H9 (cell line): Measurements from ENCODE around the gene ARMC9. TPM values are rescaled to one million over a fixed set of nuclear protein-coding genes. Genes with fewer than 3 reads are reported as not detected.

Experiments
- DNase-seq: peaks from one replicate; pipeline ENCODE4 v3.0.0-alpha.2; 2017
- H2AFZ ChIP-seq: one replicate; pipeline ENCODE4 v1.6.1; 2013; ENCODE audit warnings: mild to moderate bottlenecking, low read length, control low read depth, moderate library complexity
- H2AK5ac ChIP-seq: 2 replicates; pipeline ENCODE4 v1.6.1; 2013; ENCODE audit warnings: low read length, control low read depth, mixed read lengths; ENCODE audit not compliant: insufficient read length
- H2BK120ac ChIP-seq: one replicate; pipeline ENCODE4 v1.6.1; 2013; ENCODE audit warnings: low read depth, mild to moderate bottlenecking, low read length, control low read depth, inconsistent platforms; ENCODE audit not compliant: poor library complexity, severe bottlenecking
- H2BK12ac ChIP-seq: 2 replicates; pipeline ENCODE4 v1.6.1; 2013; ENCODE audit warnings: low read length, control low read depth, mixed read lengths, low read depth; ENCODE audit not compliant: insufficient read length
- H2BK15ac ChIP-seq: 2 replicates; pipeline ENCODE4 v1.6.1; 2013; ENCODE audit warnings: low read depth, low read length, control low read depth
- H2BK20ac ChIP-seq: one replicate; pipeline ENCODE4 v1.6.1; 2013; ENCODE audit warnings: low read depth, mild to moderate bottlenecking, low read length, control low read depth, inconsistent platforms; ENCODE audit not compliant: poor library complexity, severe bottlenecking
- H2BK5ac ChIP-seq: 2 replicates; pipeline ENCODE4 v1.6.1; 2013; ENCODE audit warnings: low read length, control low read depth, mixed read lengths; ENCODE audit not compliant: insufficient read length
- H3K14ac ChIP-seq: 2 replicates; pipeline ENCODE4 v1.6.1; 2013; ENCODE audit warnings: low read length, control low read depth; ENCODE audit not compliant: insufficient read depth
- H3K18ac ChIP-seq: 2 replicates; pipeline ENCODE4 v1.6.1; 2013; ENCODE audit warnings: low read depth, mild to moderate bottlenecking, mixed read lengths, low read length, control low read depth; ENCODE audit not compliant: insufficient read length
- H3K23ac ChIP-seq: 2 replicates; pipeline ENCODE4 v1.6.1; 2013; ENCODE audit warnings: low read length, control low read depth, mixed read lengths, low read depth; ENCODE audit not compliant: insufficient read length
- H3K23me2 ChIP-seq: 2 replicates; pipeline ENCODE4 v1.6.1; 2013; ENCODE audit warnings: low read depth, mild to moderate bottlenecking, mixed read lengths, low read length, control low read depth; ENCODE audit not compliant: insufficient read length, poor library complexity, severe bottlenecking
- H3K27ac ChIP-seq: 2 replicates; pipeline ENCODE4 v1.5.1; 2013; ENCODE audit warnings: low read length, control low read depth, mixed read lengths, low read depth; ENCODE audit not compliant: insufficient read length
- H3K27me3 ChIP-seq: 2 replicates; pipeline ENCODE4 v1.6.1; 2013; ENCODE audit warnings: low read length, control low read depth, inconsistent platforms; ENCODE audit not compliant: insufficient read depth
- H3K4ac ChIP-seq: 2 replicates; pipeline ENCODE4 v1.6.1; 2013; ENCODE audit warnings: low read depth, mild to moderate bottlenecking, control low read depth, inconsistent platforms, low read length, moderate library complexity
- H3K4me1 ChIP-seq: 2 replicates; pipeline ENCODE4 v1.6.1; 2013; ENCODE audit warnings: low read length, control low read depth, inconsistent platforms; ENCODE audit not compliant: insufficient read depth
- H3K4me2 ChIP-seq: 2 replicates; pipeline ENCODE4 v1.6.1; 2013; ENCODE audit warnings: low read length, control low read depth, mixed read lengths; ENCODE audit not compliant: insufficient read length, insufficient read depth
- H3K56ac ChIP-seq: 2 replicates; pipeline ENCODE4 v1.6.1; 2013; ENCODE audit warnings: low read depth, mild to moderate bottlenecking, mixed read lengths, low read length, control low read depth; ENCODE audit not compliant: insufficient read length
- H3K79me1 ChIP-seq: 2 replicates; pipeline ENCODE4 v1.6.1; 2013; ENCODE audit warnings: low read depth, mild to moderate bottlenecking, moderate library complexity, low read length, control low read depth, inconsistent platforms; ENCODE audit not compliant: insufficient read depth, poor library complexity, severe bottlenecking
- H3K79me2 ChIP-seq: 2 replicates; pipeline ENCODE4 v1.6.1; 2013; ENCODE audit warnings: low read length, control low read depth, inconsistent platforms; ENCODE audit not compliant: insufficient read depth
- H3K9ac ChIP-seq: 2 replicates; pipeline ENCODE4 v1.6.1; 2013; ENCODE audit warnings: low read length, control low read depth, mixed read lengths; ENCODE audit not compliant: insufficient read length; ENCODE audit errors: extremely low read depth
- H3K9me3 ChIP-seq: one replicate; pipeline ENCODE4 v1.6.1; 2013; ENCODE audit warnings: low read depth, low read length, inconsistent platforms; ENCODE audit not compliant: control insufficient read depth
- H3T11ph ChIP-seq: one replicate; pipeline ENCODE4 v1.6.1; 2013; ENCODE audit warnings: mild to moderate bottlenecking, low read length, control low read depth, inconsistent platforms
- H4K20me1 ChIP-seq: one replicate; pipeline ENCODE4 v1.6.1; 2013; ENCODE audit not compliant: control insufficient read depth, insufficient read length, insufficient read depth
- H4K5ac ChIP-seq: 2 replicates; pipeline ENCODE4 v1.6.1; 2013; ENCODE audit warnings: low read depth, mild to moderate bottlenecking, mixed read lengths, low read length, control low read depth; ENCODE audit not compliant: insufficient read length
- H4K8ac ChIP-seq: replicated peaks from 2 replicates; pipeline ENCODE4 v1.6.1; 2013; ENCODE audit warnings: low read length, control low read depth, mixed read lengths, low read depth; ENCODE audit not compliant: insufficient read length
- H4K91ac ChIP-seq: 2 replicates; pipeline ENCODE4 v1.6.1; 2013; ENCODE audit warnings: low read depth, mild to moderate bottlenecking, moderate library complexity, mixed read lengths, low read length, control low read depth; ENCODE audit not compliant: insufficient read length
- H3K27ac Mint-ChIP-seq, 3 experiments: 2 replicates in 2 of 3; 3 replicates in 1 of 3; pipeline ENCODE4 v1.8.0; 2020 to 2021; ENCODE audit warnings: mixed read lengths in 3 of 3, mild to moderate bottlenecking in 1 of 3, moderate library complexity in 1 of 3
- H3K27me3 Mint-ChIP-seq: 2 replicates; pipeline ENCODE4 v1.8.0; 2021; ENCODE audit warnings: low read depth, mild to moderate bottlenecking, moderate library complexity, mixed read lengths
- H3K36me3 Mint-ChIP-seq, 3 experiments: 2 replicates in 2 of 3; 3 replicates in 1 of 3; pipeline ENCODE4 v1.8.0; 2020 to 2021; ENCODE audit warnings: low read depth in 3 of 3, mixed read lengths in 3 of 3; ENCODE audit not compliant: insufficient read depth in 1 of 3
- H3K4me1 Mint-ChIP-seq, 2 experiments: 2 replicates each; pipeline ENCODE4 v1.8.0; 2020; ENCODE audit warnings: mixed read lengths in 2 of 2
- H3K4me3 Mint-ChIP-seq, 2 experiments: 2 replicates in 1 of 2; 3 replicates in 1 of 2; pipeline ENCODE4 v1.8.0; 2020 to 2021; ENCODE audit warnings: mild to moderate bottlenecking in 2 of 2, mixed read lengths in 2 of 2, moderate library complexity in 1 of 2
- H3K9me3 Mint-ChIP-seq, 2 experiments: 2 replicates in 1 of 2; 3 replicates in 1 of 2; pipeline ENCODE4 v1.8.0; 2020; ENCODE audit warnings: mild to moderate bottlenecking in 2 of 2, mixed read lengths in 2 of 2, moderate library complexity in 1 of 2
- CTCF ChIP-seq: fragments of 200-600 bp; sonication (generic); conservative IDR thresholded peaks from 3 replicates; pipeline ENCODE4 v1.8.0; 2021; ENCODE audit warnings: antibody characterized with exemption, mild to moderate bottlenecking
- WGBS: extraction: QIAGEN DNeasy Blood & Tissue Kit; methylation state at CpG from one replicate; pipeline ENCODE4 v1.1.7; 2013; ENCODE audit warnings: missing lambda C conversion rate, low lambda C conversion rate, mixed read lengths; ENCODE audit not compliant: insufficient read length; ENCODE audit errors: extremely low coverage; 5-methylcytosine and 5-hydroxymethylcytosine counted together
- total RNA-seq: library from RNA; stranded (reverse); gene quantifications from 2 replicates; pipeline ENCODE4 v1.2.1, GENCODE V29; 2021

The ARMC9 gene
- total RNA-seq, 1 experiment from 2014 or later: 37.6 TPM

DNA sequence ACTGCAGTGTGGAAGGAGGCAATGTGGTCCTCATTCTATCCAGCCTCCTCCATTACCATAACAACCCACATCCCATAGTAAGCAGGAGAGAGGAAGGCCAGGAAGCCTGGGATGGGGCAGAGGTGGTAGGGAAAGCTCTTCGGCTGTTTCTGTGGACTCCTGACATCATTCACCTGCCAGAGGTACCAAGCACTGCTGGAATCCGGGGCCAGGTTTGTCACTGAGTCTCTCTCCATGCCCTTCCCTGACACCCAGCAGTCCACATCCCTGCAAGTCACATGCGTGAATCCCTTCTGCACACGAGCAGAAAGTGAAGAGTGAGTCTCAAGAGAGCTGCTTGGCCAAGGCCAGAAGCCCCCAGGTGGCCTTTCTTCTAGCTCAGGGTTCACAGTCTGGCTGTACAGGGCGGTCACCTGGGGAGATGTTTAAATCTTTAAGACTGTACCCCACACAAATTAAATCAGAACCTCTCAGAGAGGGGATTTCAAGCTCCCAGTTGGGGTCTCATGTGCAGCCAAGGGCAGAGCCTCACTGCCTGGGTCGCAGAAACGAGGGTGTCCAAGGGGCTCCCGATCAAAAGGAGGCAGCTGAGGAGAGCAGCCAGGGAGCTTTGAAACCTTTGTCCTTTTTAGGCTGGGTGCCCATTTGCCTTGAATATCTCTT is 94.2 kb downstream of the ARMC9 start:
- no CpG with 5 or more reads among the region's 8 CpGs for whole genome bisulfite sequencing
- Mint-ChIP-seq H3K9me3 (no peaks in the 10 kb centered on the region), H3K36me3 (peaks cover 5 to 22% (median 5%) of the 10 kb centered on the region in 3 experiments; a peak in 6 of 7 replicates), H3K4me1 (peaks cover 8 to 11% of the 10 kb centered on the region in 2 experiments), H3K27me3 (no peaks in the 10 kb centered on the region), H3K4me3 (no peak overlapping the region), H3K27ac (0 out of 7 replicates have a peak overlapping the region, but pooled peaks of 1 of the 3 experiments have one; percentile 16)
- Histone ChIP-seq H4K20me1 (no peaks in the 10 kb centered on the region), H3K56ac (no peak overlapping the region), H3K9me3 (no peaks in the 10 kb centered on the region), H3K27me3 (no peaks in the 10 kb centered on the region), H3K23me2 (no peaks in the 10 kb centered on the region), H4K8ac (no peak overlapping the region), H3K4me1 (no peaks in the 10 kb centered on the region), H3K14ac (no peak overlapping the region), H3T11ph (no peak overlapping the region), H2BK20ac (no peak overlapping the region), H3K23ac (no peak overlapping the region), H4K5ac (no peak overlapping the region), H3K79me1 (no peaks in the 10 kb centered on the region), H3K18ac (no peak overlapping the region), H4K91ac (no peak overlapping the region), H2BK120ac (no peak overlapping the region), H3K4ac (no peak overlapping the region), H2AFZ (no peak overlapping the region), H3K9ac (no peak overlapping the region), H2BK15ac (no peak overlapping the region), H2AK5ac (no peak overlapping the region), H2BK5ac (no peak overlapping the region), H3K27ac (no peak overlapping the region), H2BK12ac (no peak overlapping the region), H3K79me2 (no peaks in the 10 kb centered on the region), H3K4me2 (no peak overlapping the region)
- TF ChIP-seq CTCF: no peak
- no peak for DNase-seq
